GM21576 (cell line): ENCODE results near the gene PNPLA1.
"Not testable (repeated sequence)": the region's sequence is repeated elsewhere in the genome, so short reads cannot be mapped to it uniquely, and the experiment has no call there.

Experiments
- ATAC-seq: cut with Tn5 transposase; IDR thresholded peaks from one replicate; pipeline ENCODE4 v1.9.1; 2021; ENCODE audit warnings: mild to moderate bottlenecking, moderate library complexity; ENCODE audit not compliant: unreplicated experiment

The PNPLA1 gene

DNA sequence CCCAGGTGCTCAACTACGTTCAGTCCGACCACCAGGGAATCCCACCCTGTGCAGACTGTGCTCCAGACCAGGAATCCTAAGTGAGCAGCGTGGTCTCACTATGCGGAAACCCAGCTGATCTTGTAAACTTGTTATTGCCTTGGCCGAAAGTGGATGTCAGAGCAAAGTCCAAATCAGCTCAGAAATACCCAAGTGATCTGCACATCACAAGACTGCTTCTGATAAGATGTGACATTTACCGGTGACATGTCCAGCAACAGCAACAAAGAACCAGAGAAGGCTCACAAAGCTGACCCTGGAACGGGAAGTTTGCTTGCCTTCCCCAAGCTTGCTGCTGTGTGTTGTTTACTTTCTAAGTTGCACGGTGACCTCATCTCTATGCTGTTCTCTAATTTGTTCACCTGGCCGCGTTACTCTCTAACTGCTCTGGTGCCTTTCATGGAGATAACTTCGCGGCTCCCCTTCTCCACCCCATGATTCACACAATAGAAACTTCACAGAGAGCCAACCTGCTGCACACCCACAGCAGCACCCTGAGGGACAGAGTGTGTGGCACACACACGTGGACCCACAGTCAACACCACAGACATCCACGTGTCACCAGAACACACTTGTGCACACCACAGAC lies 65.1 kb downstream of the PNPLA1 start:
- ATAC-seq: no peak

GRCh38 chr6:36335465-36336207 lies 65.8 kb downstream of the PNPLA1 start:
- ATAC-seq: no peak

GRCh38 chr6:36336208-36336710 lies 66.4 kb downstream of the PNPLA1 start:
- no peak for ATAC-seq

DNA sequence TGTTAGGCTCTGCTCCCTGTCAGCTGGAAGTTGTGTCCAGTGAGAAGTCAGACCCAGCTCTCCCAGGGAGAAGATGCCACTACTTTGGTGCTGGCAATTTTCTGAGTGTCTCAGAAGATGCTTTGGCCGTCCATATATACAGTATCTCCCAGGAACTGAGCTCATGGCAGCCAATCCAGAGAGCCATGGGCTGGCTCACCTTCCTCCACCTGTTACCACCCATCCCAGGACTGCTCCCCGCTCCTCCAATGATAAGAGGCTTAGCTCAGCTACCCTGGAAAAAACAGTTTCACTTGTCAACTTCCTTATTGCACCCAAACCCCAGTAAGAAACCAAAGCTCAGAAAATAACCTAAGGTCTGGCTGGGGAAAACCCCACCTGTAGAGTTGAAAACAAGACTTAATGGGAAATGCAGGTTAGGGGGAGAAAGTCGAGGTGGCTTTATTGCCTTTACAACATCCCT lies 67.0 kb downstream of the PNPLA1 start, which contains the start of gene BNIP5:
BNIP5 (minus strand) TSS at position 110 of the 463 bp plus-strand sequence. CDS start 6,198 bp downstream, outside the sequence.
- no peak for ATAC-seq

DNA sequence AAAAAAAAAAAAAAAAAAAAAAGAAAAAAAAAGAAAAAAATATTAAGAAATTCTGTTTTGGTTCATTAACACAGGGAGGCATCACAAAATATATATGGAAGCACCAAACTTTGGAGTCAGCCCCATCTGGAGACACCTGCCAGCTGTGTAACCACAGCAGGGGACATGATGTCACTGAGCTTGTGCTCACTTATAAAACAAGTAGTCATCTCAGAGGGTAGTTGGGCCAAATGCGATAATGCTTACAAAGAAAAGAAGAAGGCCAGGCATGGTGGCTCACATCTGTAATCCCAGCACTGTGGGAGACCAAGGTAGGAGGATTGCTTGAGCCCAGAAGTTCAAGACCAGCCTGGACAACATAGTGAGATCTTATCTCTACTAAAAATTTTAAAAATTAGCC lies 68.0 kb downstream of the PNPLA1 start:
- ATAC-seq: no peak

- not testable (repeated sequence) for ATAC-seq
Observed at GRCh38 chr6:36338223-36338622, 68.4 kb downstream of the PNPLA1 start.

DNA sequence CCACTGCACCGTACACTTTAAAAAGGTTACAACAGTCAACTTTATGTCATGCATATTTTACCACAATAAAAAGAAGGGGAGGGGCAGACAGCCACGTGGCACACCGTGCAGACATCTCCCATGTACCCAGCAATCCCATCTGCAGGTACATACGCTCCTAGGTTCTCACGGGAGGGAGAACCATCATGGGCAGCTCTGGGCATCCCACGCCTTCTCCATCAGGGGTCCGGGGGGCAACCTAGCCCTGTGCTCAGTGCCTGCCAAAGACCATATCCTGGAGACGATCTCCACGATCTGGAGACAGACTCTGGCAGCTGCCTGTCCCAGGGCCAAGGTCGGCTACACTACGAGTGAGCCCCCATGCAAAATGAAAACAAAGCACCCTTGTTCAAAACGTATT lies 69.3 kb downstream of the PNPLA1 start:
- ATAC-seq: no peak

DNA sequence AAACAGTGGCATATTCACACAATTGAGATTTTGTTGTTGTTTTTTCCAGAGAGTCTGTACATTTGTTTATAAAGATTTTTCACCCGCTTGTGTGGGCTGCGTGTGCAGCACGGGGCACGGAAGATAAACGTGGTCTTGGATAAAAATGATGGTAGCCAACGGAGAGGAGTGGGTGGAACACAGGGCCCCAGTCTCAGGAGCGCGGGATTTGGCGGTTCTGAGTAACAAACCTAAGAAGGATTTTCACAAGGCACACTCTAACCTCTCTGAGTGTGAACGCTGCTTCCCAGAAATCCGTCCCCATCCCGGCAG lies 70.4 kb downstream of the PNPLA1 start:
- no peak for ATAC-seq

DNA sequence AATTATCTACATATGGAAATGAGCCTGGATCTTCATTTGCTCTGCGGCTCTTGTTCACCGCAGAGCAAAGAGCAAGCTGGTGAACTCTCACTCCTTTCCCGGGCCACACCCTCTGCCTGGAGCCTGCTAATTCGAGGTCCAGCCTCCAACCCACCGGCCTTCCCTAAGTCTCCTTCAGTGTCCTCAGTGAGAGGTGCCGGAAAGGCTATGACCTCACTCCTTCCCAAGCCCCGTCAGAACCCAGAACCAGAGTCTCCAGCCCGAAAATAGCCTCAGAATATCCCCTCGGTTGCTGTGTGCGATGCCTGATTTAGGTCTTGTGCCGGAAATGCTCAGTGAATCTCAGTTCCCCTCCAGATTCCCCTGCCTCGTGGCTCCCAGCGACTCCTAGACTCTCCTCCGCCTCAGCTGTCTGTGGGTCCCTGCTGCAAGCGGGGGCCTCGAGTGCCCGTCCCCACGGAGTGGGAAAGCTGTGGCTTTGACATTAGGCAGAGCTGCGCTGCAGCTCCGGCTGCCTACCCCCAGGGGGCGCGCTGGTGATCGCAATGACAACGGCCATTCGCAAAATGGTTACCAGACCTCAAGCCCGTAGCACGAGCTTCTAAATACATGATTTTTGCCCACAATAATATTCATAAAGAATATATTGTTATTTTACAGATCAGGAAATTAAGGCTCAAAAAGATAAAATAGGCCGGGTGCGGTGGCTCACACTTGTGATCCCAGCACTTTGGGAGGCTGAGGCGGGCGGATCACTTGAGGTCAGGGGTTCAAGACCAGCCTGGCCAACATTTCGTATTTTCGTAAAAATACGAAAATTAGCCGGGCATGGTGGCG lies 71.0 kb downstream of the PNPLA1 start:
- ATAC-seq: no peak

DNA sequence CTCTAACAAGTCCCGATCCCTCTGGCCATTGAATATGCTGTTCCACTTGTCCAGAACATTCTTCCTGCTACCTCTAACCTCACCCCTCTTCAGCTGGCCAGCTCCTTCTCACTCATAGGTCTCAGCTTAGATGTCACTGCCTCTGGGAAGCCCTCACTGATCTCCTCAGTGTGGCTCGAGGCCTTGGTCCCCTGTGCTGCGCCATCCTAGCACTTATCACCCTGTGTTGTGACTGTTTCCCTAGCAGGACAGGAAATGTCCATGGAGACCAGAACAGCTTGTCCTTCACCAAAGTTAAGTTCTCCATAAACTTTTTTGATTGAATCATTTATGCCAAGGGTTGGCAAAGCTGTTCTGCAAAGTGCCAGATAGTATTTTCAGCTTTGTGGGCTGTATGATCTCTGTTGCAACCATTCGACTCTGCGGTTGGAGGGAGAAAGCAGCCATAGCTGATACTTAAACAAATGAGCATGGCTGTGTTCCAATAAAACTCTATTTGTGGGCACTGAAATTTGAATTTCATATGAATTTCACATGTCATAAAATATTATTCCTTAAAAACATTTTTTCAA lies 73.3 kb downstream of the PNPLA1 start:
- no peak for ATAC-seq

DNA sequence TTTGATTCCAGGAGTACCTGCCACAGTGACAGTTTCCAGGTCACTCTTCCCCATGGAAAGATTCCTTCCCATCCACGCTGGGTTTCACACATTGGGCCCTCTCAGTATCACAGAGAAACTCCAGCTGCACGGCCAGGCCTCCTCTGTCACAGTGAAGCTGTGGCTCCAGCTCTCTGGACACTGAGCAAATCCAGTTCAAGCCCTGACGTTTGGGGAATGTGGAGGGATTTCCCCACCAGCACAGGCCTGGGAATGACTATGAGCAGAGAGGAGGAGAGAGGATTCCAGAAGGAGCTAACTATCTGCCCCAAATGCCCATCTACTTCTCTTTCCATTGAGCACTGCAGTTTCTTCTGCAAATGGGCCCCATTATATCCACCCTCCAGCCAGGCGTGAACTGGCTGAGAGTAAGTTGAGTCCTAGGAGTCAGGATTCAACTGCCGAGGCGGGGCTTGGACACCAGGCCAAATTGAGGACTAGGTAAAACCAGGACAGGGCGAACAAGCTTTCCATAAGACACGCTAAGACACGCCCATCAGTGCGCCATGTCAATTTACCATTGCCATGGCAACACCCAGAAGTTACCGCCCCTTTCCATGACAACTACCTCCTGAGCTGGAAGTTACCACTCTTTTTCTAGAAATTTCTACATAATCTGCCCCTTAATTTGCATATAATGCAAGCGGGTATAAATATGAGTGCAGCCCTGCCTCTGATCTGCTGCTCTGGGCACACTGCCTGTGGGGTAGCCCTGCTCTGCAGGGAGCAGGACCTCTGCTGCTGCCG lies 76.0 kb downstream of the PNPLA1 start:
- ATAC-seq: no peak

- ATAC-seq: no peak
Observed at GRCh38 chr6:36346486-36347273, 76.8 kb downstream of the PNPLA1 start.

GRCh38 chr6:36347621-36348020 lies 77.8 kb downstream of the PNPLA1 start:
- no peak for ATAC-seq

- ATAC-seq: no peak
Observed at GRCh38 chr6:36349240-36349639, 79.4 kb downstream of the PNPLA1 start.

DNA sequence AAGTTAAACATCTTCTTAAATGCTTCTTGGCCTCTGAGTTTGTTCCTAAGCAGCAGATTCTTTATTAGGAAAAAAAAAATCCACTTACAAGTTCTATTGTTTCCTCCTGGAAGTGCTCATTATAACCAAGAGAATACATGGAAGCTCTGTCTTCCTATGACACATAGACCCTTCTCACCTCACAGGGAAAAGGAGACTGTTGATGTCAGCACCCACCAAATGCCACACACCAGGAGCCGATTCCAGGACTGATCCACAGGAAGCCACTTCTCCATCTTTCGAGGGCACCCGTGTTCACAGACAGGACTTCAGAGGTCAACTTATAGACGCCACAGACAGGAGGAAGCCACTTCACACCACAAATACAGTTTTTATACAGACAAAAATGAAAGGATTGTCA lies 80.2 kb downstream of the PNPLA1 start:
- ATAC-seq: no peak

GRCh38 chr6:36350681-36351571 lies 81.1 kb downstream of the PNPLA1 start:
- no peak for ATAC-seq

GRCh38 chr6:36352477-36353157 lies 82.8 kb downstream of the PNPLA1 start:
- no peak for ATAC-seq

DNA sequence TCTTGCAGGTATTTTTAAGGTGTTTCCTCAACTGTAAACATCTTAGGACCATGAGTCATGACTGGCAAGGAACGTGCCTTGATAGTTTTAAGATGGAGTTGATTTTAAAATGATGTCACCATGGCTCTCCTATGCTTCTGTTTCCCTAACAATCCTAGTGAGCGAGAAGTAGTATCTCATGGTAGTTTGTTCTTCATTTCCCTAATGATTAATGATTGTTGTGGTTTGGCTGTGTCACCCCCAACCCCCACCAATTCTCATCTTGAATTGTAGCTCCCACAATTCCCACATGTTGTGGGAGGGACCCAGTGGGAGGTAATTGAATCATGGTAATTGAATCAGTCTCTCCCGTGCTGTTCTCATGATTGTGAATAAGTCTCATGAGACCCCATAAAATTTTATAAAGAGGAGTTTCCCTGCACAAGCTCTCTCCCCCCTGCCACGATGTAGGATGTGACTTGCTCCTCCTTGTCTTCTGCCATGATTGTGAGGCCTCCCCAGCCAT lies 83.6 kb downstream of the PNPLA1 start:
- ATAC-seq: no peak
